Amygdala (tissue), 56 donors: ENCODE measurements around the gene CD1C.
"Not testable (repeated sequence)": the region's sequence is repeated elsewhere in the genome, so short reads cannot be mapped to it uniquely, and the experiment has no call there.

Experiments used
- DNase-seq, 56 donors: peaks; one replicate each; lab custom pipeline; 2025; lab: John Stamatoyannopoulos, UW

The CD1C gene

GRCh38 chr1:158289811-158290210 is at the start of gene CD1C:
Gene CD1C, plus strand, starts transcription at chr1:158289923. Its CDS starts 142 bp downstream, at chr1:158290065.
- no peak for DNase-seq

DNA sequence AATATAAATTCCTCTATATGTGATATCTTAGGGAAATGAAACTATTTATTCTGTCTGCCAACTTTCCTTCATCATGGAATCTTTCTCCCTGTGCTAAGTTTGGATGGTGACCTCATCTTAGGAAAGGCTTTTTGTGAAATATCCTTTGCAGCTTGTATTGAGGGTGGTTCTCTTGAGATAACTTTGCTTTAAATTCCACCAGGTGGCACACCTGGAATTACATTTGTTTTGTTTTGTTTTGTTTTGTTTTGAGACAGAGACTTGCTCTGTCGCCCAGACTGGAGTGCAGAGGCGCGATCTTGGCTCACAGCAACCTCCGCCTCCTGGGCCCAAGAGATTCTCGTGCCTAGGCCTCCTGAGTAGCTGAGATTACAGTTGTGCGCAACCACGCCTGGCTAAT is 43.1 kb upstream of the CD1C start:
- DNase-seq, result no peak

DNA sequence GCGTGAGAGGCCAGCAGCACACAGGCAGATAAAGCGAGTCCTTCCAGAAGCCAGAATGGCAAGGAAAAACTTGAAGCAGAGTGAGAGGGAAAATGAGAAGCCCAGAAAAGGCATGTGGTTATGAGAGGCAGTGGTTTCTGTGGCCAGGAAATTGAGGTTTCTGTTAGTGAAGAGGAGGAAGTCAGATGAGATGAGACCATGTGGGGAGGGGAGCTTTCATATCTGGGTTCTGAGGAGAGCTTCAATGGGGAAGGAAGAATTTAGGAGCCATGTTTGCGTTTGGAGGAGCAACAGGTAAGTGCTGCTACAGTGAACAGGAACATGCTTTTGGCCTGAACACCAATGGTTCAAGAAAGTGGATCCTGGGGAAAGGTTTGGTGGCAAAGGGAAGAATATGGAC is 41.6 kb upstream of the CD1C start:
- peak in 5 of 56 donors; percentile 3 to 31 (median 8) for DNase-seq

DNA sequence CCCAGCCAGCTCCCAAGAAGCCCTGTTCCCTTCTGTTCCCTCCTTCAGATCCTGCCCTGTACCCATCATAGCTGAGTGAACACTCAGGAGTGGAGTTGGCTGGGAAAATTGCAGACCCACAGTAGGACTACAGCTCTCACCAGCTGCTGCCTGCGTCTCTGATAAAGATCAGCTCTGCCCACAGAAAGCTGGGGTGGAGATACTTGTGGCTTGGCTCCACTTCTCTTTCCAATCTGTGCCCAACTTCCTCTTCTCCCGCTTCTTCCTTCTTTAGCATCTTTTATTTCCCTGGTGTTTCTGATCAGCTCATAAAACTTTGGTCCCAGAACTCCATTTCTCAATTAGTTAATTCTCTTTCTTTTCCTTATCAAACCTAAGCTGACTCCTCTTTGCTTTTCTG is 41.0 kb upstream of the CD1C start:
- peak in 3 of 56 donors; percentile 2 to 18 (median 6) for DNase-seq

GRCh38 chr1:158249646-158250045 is 40.1 kb upstream of the CD1C start:
- DNase-seq, result no peak

- DNase-seq, result no peak
These were observed 38.6 kb upstream of the CD1C start for GRCh38 chr1:158251163-158251562.

DNA sequence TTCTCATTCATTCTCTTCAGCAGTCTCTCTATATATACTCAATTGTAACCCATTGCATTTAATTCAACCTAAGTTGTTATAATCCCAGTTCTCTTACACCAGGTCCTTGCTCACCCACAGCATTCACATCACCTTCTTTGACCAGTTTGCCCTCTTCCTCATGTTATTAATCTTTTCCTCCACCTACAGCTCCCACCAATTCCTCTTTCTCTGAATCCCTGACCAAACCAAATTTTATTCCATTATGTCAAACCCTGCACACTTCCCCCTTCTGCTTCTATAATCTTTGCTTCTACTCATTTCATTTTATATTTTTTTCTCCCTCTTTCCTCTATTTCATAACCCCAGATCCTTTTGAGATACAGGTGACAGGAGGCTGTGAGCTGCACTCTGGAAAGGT is 34.1 kb upstream of the CD1C start:
- no peak for DNase-seq

DNA sequence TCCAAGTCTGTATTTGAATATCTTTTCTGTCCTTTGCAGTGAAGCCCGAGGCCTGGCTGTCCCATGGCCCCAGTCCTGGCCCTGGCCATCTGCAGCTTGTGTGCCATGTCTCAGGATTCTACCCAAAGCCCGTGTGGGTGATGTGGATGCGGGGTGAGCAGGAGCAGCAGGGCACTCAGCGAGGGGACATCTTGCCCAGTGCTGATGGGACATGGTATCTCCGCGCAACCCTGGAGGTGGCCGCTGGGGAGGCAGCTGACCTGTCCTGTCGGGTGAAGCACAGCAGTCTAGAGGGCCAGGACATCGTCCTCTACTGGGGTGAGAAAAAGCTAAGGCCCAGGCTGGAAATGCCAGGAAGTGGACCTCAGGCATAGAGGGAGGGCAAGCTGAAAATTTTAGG is 33.0 kb upstream of the CD1C start:
- DNase-seq, result not testable (repeated sequence)

- DNase-seq, result no peak
These were observed 31.8 kb upstream of the CD1C start for GRCh38 chr1:158257888-158258287.

GRCh38 chr1:158259117-158259516 is 30.6 kb upstream of the CD1C start:
- no peak for DNase-seq

DNA sequence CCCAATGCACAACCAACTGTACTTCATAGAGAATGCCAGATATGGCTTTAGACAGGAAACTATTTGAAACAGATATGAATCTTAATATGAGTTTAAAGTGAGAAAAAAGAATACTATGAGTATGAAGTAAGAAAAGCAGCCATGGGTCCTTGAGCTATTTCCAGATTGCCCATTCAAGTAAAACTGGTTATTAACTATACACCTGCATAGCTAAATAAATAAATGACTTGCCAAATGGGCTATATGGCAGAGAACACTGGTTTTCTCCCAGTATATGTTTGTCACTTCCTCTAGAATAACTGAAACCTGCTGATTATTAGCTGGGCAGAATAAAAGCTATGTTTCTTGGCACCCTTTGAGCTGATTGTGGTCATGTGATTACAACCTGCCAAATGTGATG is 17.0 kb upstream of the CD1C start:
- DNase-seq, result no peak

DNA sequence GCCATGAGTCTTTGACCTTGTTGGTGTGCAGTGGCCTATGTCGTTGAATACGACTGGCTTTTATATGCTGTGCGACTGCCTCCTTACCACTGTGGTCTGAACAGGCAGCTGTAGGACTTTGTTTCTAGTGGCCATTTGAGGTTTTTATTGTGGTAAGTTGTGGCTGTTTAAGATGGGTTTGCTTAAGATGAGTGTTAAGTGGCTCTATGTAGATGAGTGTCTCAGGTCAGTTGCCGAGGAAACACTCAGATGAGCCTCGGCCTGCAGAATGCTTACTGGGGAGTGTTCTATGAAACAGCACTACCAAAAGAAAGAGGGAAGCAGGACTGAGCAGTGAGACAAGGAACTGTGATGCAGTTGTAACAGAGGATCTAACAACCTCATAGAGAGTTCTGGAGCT is 14.9 kb upstream of the CD1C start:
- DNase-seq, result no peak

GRCh38 chr1:158282421-158282820 is 7.3 kb upstream of the CD1C start:
- DNase-seq, result not testable (repeated sequence)

DNA sequence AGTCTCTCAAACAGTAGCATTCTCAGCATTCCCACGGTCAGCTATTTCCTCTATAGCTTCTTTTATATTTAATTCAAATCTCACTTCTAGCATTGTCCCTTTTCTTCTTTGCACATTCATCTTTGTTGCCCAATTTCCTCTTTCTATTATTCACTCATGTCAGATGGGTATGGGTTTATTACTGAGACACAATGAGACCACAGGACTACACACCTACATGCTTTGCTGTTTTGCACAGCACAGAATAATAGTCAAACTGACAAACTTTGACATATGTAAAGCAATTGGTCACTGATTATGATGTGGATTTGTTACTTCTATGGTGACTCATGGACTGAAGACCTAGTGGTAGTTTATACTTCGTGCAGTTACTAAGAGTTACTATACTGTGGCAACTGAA is 5.8 kb upstream of the CD1C start:
- DNase-seq, result no peak

DNA sequence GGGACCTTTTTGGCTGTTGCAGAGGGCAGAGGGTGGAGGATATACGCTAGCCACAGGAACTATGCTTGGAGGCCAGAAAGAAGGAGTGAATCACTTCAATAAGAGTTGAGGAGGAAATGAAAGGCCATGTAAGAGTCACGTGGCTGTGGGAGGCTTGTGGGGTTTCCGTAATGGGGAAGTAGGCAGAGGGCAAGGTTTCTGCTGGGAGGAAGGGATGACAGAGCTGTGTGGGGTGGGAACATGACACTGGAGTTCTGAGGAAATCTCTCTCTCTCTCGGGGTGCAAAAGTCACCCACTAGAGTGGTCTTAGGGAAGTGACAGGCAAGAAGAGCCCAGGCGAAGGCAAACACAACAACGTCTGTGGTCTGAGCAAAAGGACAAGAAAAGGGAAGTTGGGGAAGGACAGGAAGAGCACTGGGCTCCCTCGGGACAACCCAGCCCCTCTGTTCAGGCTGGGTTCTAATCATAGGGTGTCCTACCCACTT is 3.9 kb upstream of the CD1C start:
- peak in 29 of 56 donors; percentile 3 to 71 (median 12) for DNase-seq

DNA sequence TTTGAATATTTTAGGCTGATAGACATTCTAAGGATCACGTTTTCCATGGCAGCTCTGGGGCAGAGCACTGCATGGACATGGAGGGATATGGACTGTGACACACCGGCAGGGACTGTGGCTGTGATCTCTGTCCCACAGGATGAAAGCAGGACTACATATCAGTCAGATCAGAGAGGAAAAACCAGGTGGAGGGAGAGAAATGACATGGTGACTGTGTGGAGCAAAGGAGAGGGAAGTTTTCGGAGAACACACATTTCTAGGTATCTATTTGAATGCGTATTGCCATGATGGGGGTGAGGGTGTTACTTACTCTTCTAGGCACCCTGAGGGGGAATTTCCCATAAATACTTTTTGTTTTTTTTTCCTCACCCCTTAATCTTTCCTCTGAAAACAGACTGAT is 3.2 kb upstream of the CD1C start:
- no peak for DNase-seq

DNA sequence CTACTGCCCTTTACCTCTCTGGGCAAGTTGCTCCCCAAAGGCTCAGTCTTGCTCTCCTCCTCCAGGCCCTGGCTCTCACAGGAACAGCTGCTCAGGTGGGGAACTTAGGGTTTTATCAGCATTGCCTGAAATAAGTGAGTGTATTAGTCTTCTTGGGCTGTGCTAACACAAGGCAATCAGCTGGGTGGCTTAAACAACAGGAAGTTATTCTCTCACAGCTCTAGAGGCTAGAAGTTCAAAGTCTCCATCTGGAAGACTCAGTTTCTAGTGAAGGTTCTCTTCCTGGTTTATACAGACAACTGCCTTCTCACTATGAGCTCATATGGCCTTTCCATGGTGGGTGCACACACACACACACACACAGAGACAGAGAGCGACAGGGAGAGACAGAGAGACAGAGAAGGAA is 2.8 kb upstream of the CD1C start:
- no peak for DNase-seq

DNA sequence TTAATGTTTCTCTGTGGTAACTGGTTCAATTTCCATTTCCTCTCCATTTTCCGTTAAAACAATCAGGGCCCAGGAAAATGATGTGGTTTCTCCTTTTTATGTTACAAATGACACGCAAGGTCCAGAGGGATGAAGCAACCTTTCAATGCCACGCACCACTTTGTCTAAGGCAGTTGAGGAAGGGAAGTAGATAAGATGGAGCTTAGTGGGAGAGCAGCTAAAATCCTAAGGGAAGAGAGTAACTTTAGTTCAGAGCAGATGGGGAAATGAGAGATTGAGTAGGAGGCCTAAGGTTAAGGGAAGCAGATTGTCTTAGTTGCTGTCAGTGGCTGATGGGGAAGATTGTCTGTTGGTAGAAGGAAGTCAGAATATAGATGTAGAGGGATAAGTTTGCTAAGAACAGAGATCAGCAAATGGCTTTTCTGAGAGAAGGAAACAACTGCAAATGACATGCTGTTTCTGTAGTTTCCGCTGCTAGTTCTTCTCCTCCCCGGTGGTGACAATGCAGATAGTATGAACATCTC is 660 bp downstream of the CD1C start:
- DNase-seq, result no peak

DNA sequence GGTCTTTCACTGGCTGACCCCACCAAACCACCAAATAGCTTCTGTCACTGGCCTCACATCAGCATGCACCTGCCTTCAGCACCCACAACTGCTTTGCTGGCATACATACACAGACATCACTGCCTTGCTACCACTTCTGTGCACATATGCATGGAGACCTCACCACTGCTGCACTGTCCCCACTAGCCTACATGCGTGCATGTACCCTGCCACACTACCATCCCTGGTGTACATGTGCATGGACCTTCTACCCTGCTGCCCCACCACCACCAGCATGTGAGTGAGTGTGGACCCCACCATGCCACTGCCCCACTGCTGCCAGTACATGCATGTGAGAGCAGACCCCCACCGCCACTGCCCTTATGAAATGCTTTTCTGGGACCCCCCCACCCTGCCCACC is 6.1 kb downstream of the CD1C start:
- no peak for DNase-seq

DNA sequence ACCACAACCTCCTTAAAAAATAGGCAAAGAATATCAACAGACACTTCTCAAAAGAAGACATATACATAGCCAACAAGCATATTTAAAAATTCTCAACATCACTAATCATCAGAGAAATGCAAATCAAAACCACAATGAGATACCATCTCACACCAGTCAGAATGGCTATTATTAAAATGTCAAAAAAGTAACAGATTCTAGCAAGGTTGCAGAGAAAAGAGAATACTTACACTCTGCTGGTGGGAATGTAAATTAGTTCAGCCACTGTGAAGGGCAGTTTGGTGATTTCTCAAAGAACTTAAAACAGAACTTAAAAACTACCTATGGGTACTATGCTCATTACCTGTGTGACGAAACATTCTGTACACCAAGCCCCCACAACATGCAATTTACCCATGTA is 20.9 kb downstream of the CD1C start:
- DNase-seq, result no peak

DNA sequence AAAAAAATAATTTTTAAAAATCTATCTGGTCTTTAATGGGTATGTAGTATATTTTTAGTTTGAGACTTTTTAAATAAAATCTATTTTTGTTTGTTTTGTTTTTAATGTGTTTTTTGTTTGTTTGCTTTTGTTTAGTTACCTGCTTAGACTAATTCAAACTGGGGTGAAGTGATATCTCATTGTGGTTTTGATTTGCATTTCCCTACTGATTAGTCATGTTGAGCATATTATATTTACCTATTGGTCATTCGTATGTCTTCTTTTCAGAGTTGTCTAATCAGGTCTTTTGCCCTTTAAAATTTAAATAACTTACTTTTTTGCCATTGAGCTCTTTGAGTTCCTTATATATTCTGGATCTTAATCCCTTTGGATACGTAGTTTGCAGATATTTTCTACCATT is 21.3 kb downstream of the CD1C start:
- DNase-seq, result no peak

DNA sequence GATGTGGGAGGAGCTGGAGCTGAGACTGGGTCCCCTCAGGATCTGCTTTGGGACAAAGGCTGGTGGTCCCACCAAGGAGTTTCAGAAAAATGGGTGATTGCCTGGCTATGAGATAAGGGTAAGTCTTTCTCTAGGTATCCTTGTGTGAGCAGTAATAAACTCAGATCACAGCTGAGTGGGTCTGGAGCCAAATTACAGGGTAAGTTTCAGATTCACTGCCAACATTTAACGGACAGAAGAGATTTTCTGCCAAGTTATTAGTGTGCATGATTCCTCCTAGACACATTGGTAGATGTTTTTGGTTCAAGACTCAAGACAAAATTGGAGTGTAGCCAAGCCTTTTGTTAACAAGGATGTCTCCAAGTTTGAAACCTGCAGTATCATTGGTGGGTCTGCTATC is 34.1 kb downstream of the CD1C start:
- no peak for DNase-seq

GRCh38 chr1:158324395-158324794 is 34.7 kb downstream of the CD1C start:
- DNase-seq, result no peak
